Thyroid gland (tissue), 4 donors: ENCODE measurements around the gene H6PD.

Experiments used
- POLR2A ChIP-seq, 2 donors: fragments of 450-650 bp; IDR thresholded peaks; one replicate each; pipeline ENCODE4 v1.6.1; 2017; ENCODE audit warnings: antibody characterized with exemption in 2 of 2, mild to moderate bottlenecking in 2 of 2, moderate library complexity in 1 of 2
- TF ChIP-seq, protein P1 (sequence below), 6 experiments: fragments of 200-600 bp in 3 of 6; fragments of 450-650 bp in 3 of 6; sonication (generic) in 3 of 6; IDR thresholded peaks; one replicate each; pipeline ENCODE4 v1.5.1; 2016 to 2019; ENCODE audit warnings: antibody characterized with exemption in 6 of 6, mild to moderate bottlenecking in 2 of 6, inconsistent platforms in 1 of 6, moderate library complexity in 1 of 6

GRCh38 chr1:9225411-9225785 lies 9.2 kb upstream of the H6PD start:
- TF ChIP-seq, protein P1, sequence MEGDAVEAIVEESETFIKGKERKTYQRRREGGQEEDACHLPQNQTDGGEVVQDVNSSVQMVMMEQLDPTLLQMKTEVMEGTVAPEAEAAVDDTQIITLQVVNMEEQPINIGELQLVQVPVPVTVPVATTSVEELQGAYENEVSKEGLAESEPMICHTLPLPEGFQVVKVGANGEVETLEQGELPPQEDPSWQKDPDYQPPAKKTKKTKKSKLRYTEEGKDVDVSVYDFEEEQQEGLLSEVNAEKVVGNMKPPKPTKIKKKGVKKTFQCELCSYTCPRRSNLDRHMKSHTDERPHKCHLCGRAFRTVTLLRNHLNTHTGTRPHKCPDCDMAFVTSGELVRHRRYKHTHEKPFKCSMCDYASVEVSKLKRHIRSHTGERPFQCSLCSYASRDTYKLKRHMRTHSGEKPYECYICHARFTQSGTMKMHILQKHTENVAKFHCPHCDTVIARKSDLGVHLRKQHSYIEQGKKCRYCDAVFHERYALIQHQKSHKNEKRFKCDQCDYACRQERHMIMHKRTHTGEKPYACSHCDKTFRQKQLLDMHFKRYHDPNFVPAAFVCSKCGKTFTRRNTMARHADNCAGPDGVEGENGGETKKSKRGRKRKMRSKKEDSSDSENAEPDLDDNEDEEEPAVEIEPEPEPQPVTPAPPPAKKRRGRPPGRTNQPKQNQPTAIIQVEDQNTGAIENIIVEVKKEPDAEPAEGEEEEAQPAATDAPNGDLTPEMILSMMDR (IDR thresholded peaks at IDR 0.05), result no peak
- TF ChIP-seq POLR2A (IDR thresholded peaks at IDR 0.05), result no peak
